KMS-11 (cell line): ENCODE data around the gene LRGUK.

Source experiments
- H2AFZ ChIP-seq: fragments of 200-600 bp; sonication (generic); 2 replicates; pipeline ENCODE4 v1.6.1; 2016; ENCODE audit warnings: antibody characterized with exemption, mixed run types, low read depth
- H3K27ac ChIP-seq: fragments of 200-600 bp; sonication (generic); 2 replicates; pipeline ENCODE4 v1.6.1; 2016; ENCODE audit warnings: mild to moderate bottlenecking, mixed run types
- H3K27me3 ChIP-seq: fragments of 200-600 bp; sonication (generic); 2 replicates; pipeline ENCODE4 v1.6.1; 2017; ENCODE audit warnings: mild to moderate bottlenecking, low read depth, mixed run types, moderate library complexity; ENCODE audit not compliant: insufficient read depth
- H3K36me3 ChIP-seq: fragments of 200-600 bp; sonication (generic); 2 replicates; pipeline ENCODE4 v1.6.1; 2017; ENCODE audit warnings: mild to moderate bottlenecking, mixed run types; ENCODE audit not compliant: insufficient read depth
- H3K4me1 ChIP-seq: fragments of 200-600 bp; sonication (generic); 2 replicates; pipeline ENCODE4 v1.6.1; 2016; ENCODE audit warnings: mild to moderate bottlenecking, low read depth, mixed run types; ENCODE audit not compliant: poor library complexity, severe bottlenecking
- H3K4me2 ChIP-seq: fragments of 200-600 bp; sonication (generic); 2 replicates; pipeline ENCODE4 v1.7.0; 2016; ENCODE audit warnings: mild to moderate bottlenecking, mixed run types
- H3K4me3 ChIP-seq: fragments of 200-600 bp; sonication (generic); IDR thresholded peaks from 2 replicates; pipeline ENCODE4 v1.6.1; 2017; ENCODE audit warnings: low read depth, low read length, mixed read lengths; ENCODE audit not compliant: insufficient read depth
- H3K79me2 ChIP-seq: fragments of 200-600 bp; sonication (generic); 2 replicates; pipeline ENCODE4 v1.6.1; 2016; ENCODE audit warnings: low read depth, mixed run types; ENCODE audit not compliant: insufficient read depth
- H3K9ac ChIP-seq: fragments of 200-600 bp; sonication (generic); 2 replicates; pipeline ENCODE4 v1.6.1; 2016; ENCODE audit warnings: mild to moderate bottlenecking, mixed run types
- H4K20me1 ChIP-seq: fragments of 200-600 bp; sonication (generic); 2 replicates; pipeline ENCODE4 v1.6.1; 2016; ENCODE audit warnings: mild to moderate bottlenecking, mixed run types; ENCODE audit not compliant: insufficient read depth
- CTCF ChIP-seq: fragments of 200-600 bp; sonication (generic); conservative IDR thresholded peaks from 2 replicates; pipeline ENCODE4 v1.6.1; 2017; ENCODE audit warnings: low read depth, mild to moderate bottlenecking, antibody characterized with exemption, low read length, moderate library complexity, mixed read lengths

LRGUK gene

GRCh38 chr7:134254311-134254710 lies 127.2 kb downstream of the LRGUK start:
- TF ChIP-seq CTCF, result 0 out of 2 replicates have a peak, but pooled peaks have one; percentile 20

GRCh38 chr7:134255814-134256213 lies 128.7 kb downstream of the LRGUK start:
- Histone ChIP-seq H4K20me1 (no peaks in the 10 kb centered on the region), H3K4me2 (no peak overlapping the region), H3K36me3 (no peaks in the 10 kb centered on the region), H3K79me2 (no peaks in the 10 kb centered on the region), H3K4me3 (no peak overlapping the region), H3K27ac (no peak overlapping the region), H3K4me1 (no peaks in the 10 kb centered on the region), H2AFZ (no peak overlapping the region), H3K9ac (no peak overlapping the region), H3K27me3 (no peaks in the 10 kb centered on the region)
- no peak for TF ChIP-seq CTCF

More at GRCh38 chr7:134254311-134254710, 127.2 kb downstream of the LRGUK start:
- Histone ChIP-seq H3K79me2 (no peaks in the 10 kb centered on the region), H3K9ac (no peak overlapping the region), H3K4me1 (no peaks in the 10 kb centered on the region), H3K4me2 (no peak overlapping the region), H4K20me1 (no peaks in the 10 kb centered on the region), H3K4me3 (no peak overlapping the region), H3K27ac (no peak overlapping the region), H3K36me3 (no peaks in the 10 kb centered on the region), H3K27me3 (no peaks in the 10 kb centered on the region), H2AFZ (no peak overlapping the region)

- Histone ChIP-seq H3K36me3 (no peaks in the 10 kb centered on the region), H4K20me1 (no peaks in the 10 kb centered on the region)
- no peak for TF ChIP-seq CTCF
Measured at GRCh38 chr7:134262322-134262721, 135.2 kb downstream of the LRGUK start.

GRCh38 chr7:134276951-134277350 lies 149.8 kb downstream of the LRGUK start:
- Histone ChIP-seq H3K9ac (no peak overlapping the region), H2AFZ (no peak overlapping the region), H3K27ac (no peak overlapping the region), H4K20me1 (no peaks in the 10 kb centered on the region), H3K79me2 (no peaks in the 10 kb centered on the region), H3K36me3 (no peaks in the 10 kb centered on the region), H3K4me2 (no peak overlapping the region), H3K4me3 (no peak overlapping the region), H3K4me1 (no peaks in the 10 kb centered on the region), H3K27me3 (no peaks in the 10 kb centered on the region)
- no peak for TF ChIP-seq CTCF

More at GRCh38 chr7:134262322-134262721, 135.2 kb downstream of the LRGUK start:
- Histone ChIP-seq H3K4me2 (no peak overlapping the region), H3K4me3 (no peak overlapping the region), H2AFZ (no peak overlapping the region), H3K27ac (no peak overlapping the region), H3K79me2 (no peaks in the 10 kb centered on the region), H3K4me1 (no peaks in the 10 kb centered on the region), H3K9ac (no peak overlapping the region), H3K27me3 (no peaks in the 10 kb centered on the region)
